ENCODE results near the gene TSPAN9.

DNA sequence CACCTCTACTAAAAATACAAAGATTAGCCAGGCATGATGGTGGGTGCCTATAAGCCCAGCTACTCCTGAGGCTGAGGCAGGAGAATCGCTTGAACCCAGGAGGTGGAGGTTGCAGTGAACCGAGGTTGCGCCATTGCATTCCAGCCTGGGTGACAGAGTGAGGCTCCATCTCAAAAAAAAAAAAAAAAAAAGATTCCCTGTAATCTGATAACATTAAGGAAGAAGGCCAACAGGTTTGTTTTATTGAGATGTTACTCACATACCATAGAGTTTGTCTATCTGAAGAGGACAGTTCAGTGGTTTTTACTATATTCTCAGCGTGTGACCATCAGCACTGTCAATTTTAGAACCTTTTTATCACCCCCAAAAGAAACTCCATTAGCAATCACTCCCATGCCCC is 37.5 kb downstream of the TSPAN9 start:
- TF ChIP-seq, protein P1, sequence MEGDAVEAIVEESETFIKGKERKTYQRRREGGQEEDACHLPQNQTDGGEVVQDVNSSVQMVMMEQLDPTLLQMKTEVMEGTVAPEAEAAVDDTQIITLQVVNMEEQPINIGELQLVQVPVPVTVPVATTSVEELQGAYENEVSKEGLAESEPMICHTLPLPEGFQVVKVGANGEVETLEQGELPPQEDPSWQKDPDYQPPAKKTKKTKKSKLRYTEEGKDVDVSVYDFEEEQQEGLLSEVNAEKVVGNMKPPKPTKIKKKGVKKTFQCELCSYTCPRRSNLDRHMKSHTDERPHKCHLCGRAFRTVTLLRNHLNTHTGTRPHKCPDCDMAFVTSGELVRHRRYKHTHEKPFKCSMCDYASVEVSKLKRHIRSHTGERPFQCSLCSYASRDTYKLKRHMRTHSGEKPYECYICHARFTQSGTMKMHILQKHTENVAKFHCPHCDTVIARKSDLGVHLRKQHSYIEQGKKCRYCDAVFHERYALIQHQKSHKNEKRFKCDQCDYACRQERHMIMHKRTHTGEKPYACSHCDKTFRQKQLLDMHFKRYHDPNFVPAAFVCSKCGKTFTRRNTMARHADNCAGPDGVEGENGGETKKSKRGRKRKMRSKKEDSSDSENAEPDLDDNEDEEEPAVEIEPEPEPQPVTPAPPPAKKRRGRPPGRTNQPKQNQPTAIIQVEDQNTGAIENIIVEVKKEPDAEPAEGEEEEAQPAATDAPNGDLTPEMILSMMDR (IDR thresholded peaks at IDR 0.05; ENCODE audit: insufficient read depth, low read length, poor library complexity, severe bottlenecking): no peak
- no peak for TF ChIP-seq EZH2phosphoT487 (conservative IDR thresholded peaks at IDR 0.05; ENCODE audit: low read length)

All from SU-DHL-6 (cell line).